Astrocyte (in vitro differentiated cells and primary cell): ENCODE results near the gene SBF2. TPM values are rescaled to one million over a fixed set of nuclear protein-coding genes. Genes with fewer than 3 reads are reported as not detected.

ENCODE experiments used
- DNase-seq: peaks from one replicate; pipeline ENCODE4 v3.0.0-alpha.2; 2010; ENCODE audit warnings: low read depth
- FAIRE-seq: peaks from 2 replicates; lab custom pipeline; 2011; peaks lifted over from hg19 to GRCh38; lab: Jason Lieb, UNC
- H2AFZ ChIP-seq: 2 replicates; pipeline ENCODE4 v1.6.0; 2012; ENCODE audit warnings: low read depth, low read length, inconsistent platforms
- H3K27ac ChIP-seq: 2 replicates; pipeline ENCODE4 v1.5.1; 2011; ENCODE audit warnings: low read depth, low read length, inconsistent platforms
- H3K27me3 ChIP-seq: 2 replicates; pipeline ENCODE4 v1.6.0; 2011; ENCODE audit warnings: low read length, inconsistent platforms; ENCODE audit not compliant: insufficient read depth
- H3K36me3 ChIP-seq: 2 replicates; pipeline ENCODE4 v1.5.1; 2011; ENCODE audit warnings: low read length, inconsistent platforms; ENCODE audit not compliant: insufficient read depth
- H3K4me1 ChIP-seq: 2 replicates; pipeline ENCODE4 v1.5.1; 2011; ENCODE audit warnings: low read length, inconsistent platforms; ENCODE audit not compliant: insufficient read depth
- H3K4me2 ChIP-seq: 2 replicates; pipeline ENCODE4 v1.6.0; 2012; ENCODE audit warnings: low read length, inconsistent platforms
- H3K4me3 ChIP-seq: 2 replicates; pipeline ENCODE4 v1.5.1; 2011; ENCODE audit warnings: low read depth, mild to moderate bottlenecking, low read length, inconsistent platforms; ENCODE audit not compliant: insufficient read depth
- H3K79me2 ChIP-seq: 2 replicates; pipeline ENCODE4 v1.6.0; 2012; ENCODE audit warnings: mild to moderate bottlenecking, low read length, inconsistent platforms; ENCODE audit not compliant: insufficient read depth
- H3K9ac ChIP-seq: 2 replicates; pipeline ENCODE4 v1.6.0; 2012; ENCODE audit warnings: mild to moderate bottlenecking, low read length, inconsistent platforms
- H3K9me3 ChIP-seq: 2 replicates; pipeline ENCODE4 v1.5.1; 2012; ENCODE audit warnings: low read depth, mild to moderate bottlenecking, low read length, inconsistent platforms; ENCODE audit not compliant: insufficient read depth
- H4K20me1 ChIP-seq: 2 replicates; pipeline ENCODE4 v1.6.0; 2012; ENCODE audit warnings: low read length, inconsistent platforms; ENCODE audit not compliant: insufficient read depth
- H3K27ac Mint-ChIP-seq: one replicate; pipeline ENCODE4 v1.8.0; 2021; ENCODE audit warnings: mild to moderate bottlenecking, mixed read lengths; ENCODE audit not compliant: unreplicated experiment
- H3K27me3 Mint-ChIP-seq: one replicate; pipeline ENCODE4 v1.8.0; 2021; ENCODE audit warnings: low read depth, mixed read lengths; ENCODE audit not compliant: unreplicated experiment
- H3K36me3 Mint-ChIP-seq: one replicate; pipeline ENCODE4 v1.8.0; 2021; ENCODE audit warnings: low read depth, mixed read lengths; ENCODE audit not compliant: unreplicated experiment
- H3K4me1 Mint-ChIP-seq: one replicate; pipeline ENCODE4 v1.8.0; 2021; ENCODE audit warnings: low read depth, mixed read lengths; ENCODE audit not compliant: unreplicated experiment
- H3K4me3 Mint-ChIP-seq: one replicate; pipeline ENCODE4 v1.8.0; 2021; ENCODE audit warnings: mild to moderate bottlenecking, moderate library complexity, mixed read lengths; ENCODE audit not compliant: unreplicated experiment
- H3K9me3 Mint-ChIP-seq: one replicate; pipeline ENCODE4 v1.8.0; 2021; ENCODE audit warnings: mild to moderate bottlenecking, mixed read lengths; ENCODE audit not compliant: unreplicated experiment
- CTCF ChIP-seq: IDR thresholded peaks from 2 replicates; pipeline ENCODE4 v1.5.1; 2011; ENCODE audit warnings: low read depth, mild to moderate bottlenecking, inconsistent platforms, low read length, moderate library complexity; ENCODE audit not compliant: insufficient read depth
- EZH2 ChIP-seq: IDR thresholded peaks from 2 replicates; pipeline ENCODE4 v1.6.1; 2012; ENCODE audit warnings: mild to moderate bottlenecking, low read length, inconsistent platforms; ENCODE audit not compliant: insufficient read depth
- total RNA-seq: library from RNA; stranded (reverse); gene quantifications from 2 replicates; pipeline ENCODE4 v1.2.1, GENCODE V29; 2021

Gene SBF2
- total RNA-seq, 1 donor from 2014 or later: 50.0 TPM

GRCh38 chr11:9820260-9820659 is 473.8 kb downstream of the SBF2 start:
- peaks cover 26% of the 10 kb centered on the region for H3K4me1 Mint-ChIP-seq
- Histone ChIP-seq H3K27me3 (no peaks in the 10 kb centered on the region), H3K9ac (no peak overlapping the region), H2AFZ (no peak overlapping the region), H3K9me3 (no peaks in the 10 kb centered on the region), H3K27ac (no peak overlapping the region), H3K4me1 (peaks cover 8% of the 10 kb centered on the region), H3K79me2 (no peaks in the 10 kb centered on the region), H4K20me1 (no peaks in the 10 kb centered on the region), H3K4me2 (no peak overlapping the region), H3K36me3 (no peaks in the 10 kb centered on the region), H3K4me3 (no peak overlapping the region)
- H3K9me3 Mint-ChIP-seq: no peaks in the 10 kb centered on the region
- no peak for TF ChIP-seq CTCF
- no peak for TF ChIP-seq EZH2
- no peak overlapping the region for H3K27ac Mint-ChIP-seq
- H3K36me3 Mint-ChIP-seq: peaks cover 6% of the 10 kb centered on the region
- no peak for DNase-seq
- FAIRE-seq: no peak
- peak overlapping the region; percentile 57 for H3K4me3 Mint-ChIP-seq
- no peaks in the 10 kb centered on the region for H3K27me3 Mint-ChIP-seq

- no peak for DNase-seq
- Histone ChIP-seq H3K4me3 (no peak overlapping the region), H3K79me2 (no peaks in the 10 kb centered on the region), H3K9me3 (no peaks in the 10 kb centered on the region), H3K4me1 (peaks cover 8% of the 10 kb centered on the region), H4K20me1 (no peaks in the 10 kb centered on the region), H3K27ac (no peak overlapping the region), H3K4me2 (no peak overlapping the region), H3K36me3 (no peaks in the 10 kb centered on the region), H3K27me3 (no peaks in the 10 kb centered on the region), H3K9ac (no peak overlapping the region), H2AFZ (no peak overlapping the region)
- H3K36me3 Mint-ChIP-seq: peaks cover 11% of the 10 kb centered on the region
- FAIRE-seq: no peak
- H3K9me3 Mint-ChIP-seq: no peaks in the 10 kb centered on the region
- no peak overlapping the region for H3K27ac Mint-ChIP-seq
- H3K4me3 Mint-ChIP-seq: no peak overlapping the region
- no peaks in the 10 kb centered on the region for H3K27me3 Mint-ChIP-seq
- no peak for TF ChIP-seq CTCF
- TF ChIP-seq EZH2: no peak
- H3K4me1 Mint-ChIP-seq: peaks cover 17% of the 10 kb centered on the region
These were observed 476.8 kb downstream of the SBF2 start for GRCh38 chr11:9817191-9817590.

GRCh38 chr11:9815486-9816136 is 478.4 kb downstream of the SBF2 start:
- Histone ChIP-seq H3K9me3 (no peaks in the 10 kb centered on the region), H3K9ac (no peak overlapping the region), H3K4me3 (no peak overlapping the region), H4K20me1 (no peaks in the 10 kb centered on the region), H2AFZ (no peak overlapping the region), H3K36me3 (no peaks in the 10 kb centered on the region), H3K4me2 (no peak overlapping the region), H3K27me3 (no peaks in the 10 kb centered on the region), H3K27ac (no peak overlapping the region), H3K79me2 (no peaks in the 10 kb centered on the region), H3K4me1 (peaks cover 4% of the 10 kb centered on the region)
- peak overlapping the region; percentile 87 for H3K27ac Mint-ChIP-seq
- DNase-seq: peak; percentile 86
- no peaks in the 10 kb centered on the region for H3K9me3 Mint-ChIP-seq
- H3K4me1 Mint-ChIP-seq: peaks cover 17% of the 10 kb centered on the region
- H3K36me3 Mint-ChIP-seq: peaks cover 16% of the 10 kb centered on the region
- H3K27me3 Mint-ChIP-seq: no peaks in the 10 kb centered on the region
- no peak overlapping the region for H3K4me3 Mint-ChIP-seq
- peak; percentile 9 for FAIRE-seq
- TF ChIP-seq CTCF (no peak), EZH2 (no peak)
